Fibroblast of skin of right quadriceps (primary cell): ENCODE data around the gene KRT80.
A peak's percentile ranks its signal among the peaks of the same experiment; 100 is the strongest.

Source experiments
- DNase-seq: peaks from one replicate; pipeline ENCODE4 v3.0.0-alpha.2; 2013

Gene KRT80

DNA sequence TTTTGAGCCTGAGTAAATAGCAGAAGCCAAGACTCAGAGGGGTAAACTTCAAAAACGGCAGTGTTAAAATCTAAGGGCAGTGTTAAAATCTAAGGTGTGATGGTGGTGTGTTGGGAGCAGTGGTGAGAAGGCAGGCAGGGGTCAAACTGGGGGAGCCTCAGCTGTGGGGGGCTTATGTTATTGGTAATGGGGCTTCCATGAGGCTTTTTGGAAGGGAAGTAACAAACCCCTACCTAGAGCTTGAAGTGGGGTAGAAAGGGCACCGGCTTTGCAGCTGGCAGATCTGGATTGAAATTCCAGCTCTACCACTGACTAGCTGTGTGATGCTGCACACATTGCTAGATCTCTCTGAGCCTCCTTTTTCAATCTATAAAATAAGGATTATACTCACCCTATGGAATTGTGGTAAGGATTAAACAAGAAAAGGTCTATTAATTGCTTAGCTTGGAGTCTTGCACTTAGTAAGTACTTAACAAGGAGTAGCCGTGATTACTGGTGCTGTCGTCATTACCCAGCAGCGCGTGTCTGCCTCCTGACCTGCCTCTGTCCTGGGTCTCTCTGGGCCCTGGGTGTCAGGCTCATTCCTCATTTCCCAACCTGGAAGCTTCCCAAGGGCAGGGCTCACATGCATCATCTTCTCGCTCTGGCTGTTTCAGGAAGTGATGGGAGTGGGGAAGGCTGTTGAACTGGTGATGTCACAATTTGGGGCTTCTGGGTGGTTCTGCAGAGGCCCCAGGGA is 18.5 kb upstream of the KRT80 start:
- peak; percentile 83 for DNase-seq

- DNase-seq: peak; percentile 29
These were observed 17.5 kb upstream of the KRT80 start for GRCh38 chr12:52209321-52209720.

GRCh38 chr12:52208424-52209165 is 16.8 kb upstream of the KRT80 start:
- no peak for DNase-seq

- peak; percentile 63 for DNase-seq
These were observed 16.1 kb upstream of the KRT80 start for GRCh38 chr12:52207895-52208294.

DNA sequence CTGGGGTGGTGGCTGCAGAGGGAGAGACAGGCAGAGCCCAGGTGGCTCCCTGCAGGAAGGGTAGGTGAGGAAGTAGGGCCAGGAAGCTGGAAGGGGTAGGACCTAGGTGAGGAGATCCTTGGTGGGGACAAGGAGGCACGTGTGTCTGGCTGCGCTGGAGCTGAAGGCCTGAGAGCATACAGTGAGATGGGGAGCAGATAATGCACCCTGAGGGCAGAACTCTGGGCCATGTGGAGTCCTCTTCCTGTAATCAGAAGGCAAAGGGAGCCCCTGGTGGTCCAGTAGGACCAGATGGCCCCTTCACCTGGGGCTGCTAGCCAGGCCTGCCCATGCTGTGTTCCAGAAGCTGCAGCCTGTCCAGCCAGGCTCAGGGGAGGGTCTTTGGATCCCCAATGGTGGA is 15.3 kb upstream of the KRT80 start:
- no peak for DNase-seq

- DNase-seq: no peak
These were observed 14.7 kb upstream of the KRT80 start for GRCh38 chr12:52206304-52207040.

DNA sequence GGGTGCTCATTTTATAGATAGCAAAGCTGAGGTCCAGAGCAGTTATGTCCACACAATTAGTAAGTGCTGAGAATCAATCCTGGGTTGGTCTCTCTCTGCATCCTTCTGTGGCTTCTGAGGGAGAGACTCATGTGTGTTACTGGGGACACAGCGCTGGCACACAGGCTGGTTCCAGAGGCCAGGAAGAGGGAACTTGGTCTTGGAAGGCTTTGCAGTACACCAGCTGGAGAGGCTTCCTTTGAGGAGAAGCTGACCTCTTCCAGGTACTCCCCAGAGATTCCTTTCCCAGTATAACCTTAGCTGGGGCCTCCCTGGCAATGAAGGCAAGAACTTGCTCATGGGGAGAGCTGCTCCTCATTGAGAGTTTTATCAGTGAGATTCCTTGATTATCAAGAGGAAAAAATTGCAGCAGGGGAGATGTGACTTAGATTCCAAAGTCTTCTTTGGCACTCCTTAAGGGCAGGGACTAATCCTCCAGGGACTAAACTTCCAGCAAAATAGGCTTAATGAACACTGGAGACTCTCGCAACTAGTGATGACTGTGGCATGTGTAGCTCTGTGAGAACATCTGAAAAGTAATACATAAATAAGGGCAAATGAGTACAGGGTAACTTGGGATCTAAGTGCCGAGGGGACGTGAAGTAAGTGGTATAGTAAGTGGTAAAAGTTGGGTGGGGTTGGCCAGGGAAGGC is 13.9 kb upstream of the KRT80 start:
- DNase-seq: no peak

DNA sequence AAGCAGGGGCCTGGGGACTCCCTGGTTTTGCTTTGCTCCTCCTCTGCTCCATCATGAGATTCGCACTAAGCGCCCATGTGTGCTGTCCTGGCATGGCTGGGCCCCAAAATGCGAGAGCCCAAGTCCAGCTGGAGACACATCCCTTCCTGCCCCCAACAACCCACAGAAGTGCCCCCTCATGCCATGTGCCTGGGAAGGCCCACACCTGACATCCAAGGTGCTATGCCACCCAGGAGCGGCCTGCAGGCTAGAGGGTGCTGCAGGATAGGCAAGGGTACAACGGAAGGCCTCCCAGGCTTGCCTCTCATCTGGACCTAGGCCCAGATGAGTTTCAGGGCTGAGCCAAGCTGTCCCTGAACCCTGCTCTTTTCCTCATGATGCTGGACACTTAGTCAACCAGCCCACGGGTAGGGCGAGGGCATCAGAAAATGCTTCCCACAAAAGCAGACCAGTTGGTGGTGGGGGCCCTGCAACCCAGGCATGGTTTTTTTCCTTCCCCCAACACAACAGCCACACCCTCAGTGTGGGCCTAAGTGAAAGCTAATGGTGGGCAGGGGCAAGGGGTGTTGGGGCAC is 13.2 kb upstream of the KRT80 start:
- no peak for DNase-seq

DNA sequence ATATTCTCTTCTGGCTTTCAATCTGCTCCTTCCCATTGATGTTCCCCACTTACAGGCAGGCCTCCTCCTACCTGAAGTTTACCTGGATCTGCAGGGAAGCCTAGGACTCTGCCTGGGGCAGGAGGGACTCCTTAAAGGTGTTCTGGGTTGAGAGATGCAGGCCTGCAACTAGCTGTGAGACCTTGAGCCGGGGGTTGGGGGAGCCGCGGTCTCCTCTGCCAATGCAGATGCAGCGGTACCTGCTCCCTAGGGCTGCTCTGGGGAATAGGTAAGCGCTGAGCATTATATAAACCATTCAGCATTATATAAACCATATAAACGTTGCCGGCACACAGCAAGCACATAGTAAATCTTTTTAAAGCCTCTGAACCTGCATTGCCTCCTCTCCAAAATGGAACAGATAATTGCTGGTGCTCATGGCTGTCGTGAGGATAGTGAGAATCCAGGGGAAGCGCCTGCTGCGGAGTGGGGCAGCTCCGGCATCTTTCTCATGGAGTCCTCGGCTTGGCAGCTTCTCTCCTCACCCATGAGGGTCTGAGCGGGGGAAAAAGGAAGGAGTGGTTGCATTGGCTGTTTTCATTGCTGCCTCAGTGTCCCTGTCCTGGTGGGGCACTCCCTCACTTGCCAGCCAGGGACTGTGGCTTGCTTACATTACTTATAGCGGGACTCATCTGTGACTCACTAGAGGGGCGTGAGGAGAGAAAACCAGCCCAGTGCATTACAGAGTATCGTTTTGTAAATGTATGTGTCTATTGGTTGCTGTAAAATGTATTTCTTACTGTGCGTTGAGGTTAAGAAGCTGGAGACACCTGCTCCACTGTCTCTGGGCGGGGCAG is 12.5 kb upstream of the KRT80 start:
- peak; percentile 66 for DNase-seq

DNA sequence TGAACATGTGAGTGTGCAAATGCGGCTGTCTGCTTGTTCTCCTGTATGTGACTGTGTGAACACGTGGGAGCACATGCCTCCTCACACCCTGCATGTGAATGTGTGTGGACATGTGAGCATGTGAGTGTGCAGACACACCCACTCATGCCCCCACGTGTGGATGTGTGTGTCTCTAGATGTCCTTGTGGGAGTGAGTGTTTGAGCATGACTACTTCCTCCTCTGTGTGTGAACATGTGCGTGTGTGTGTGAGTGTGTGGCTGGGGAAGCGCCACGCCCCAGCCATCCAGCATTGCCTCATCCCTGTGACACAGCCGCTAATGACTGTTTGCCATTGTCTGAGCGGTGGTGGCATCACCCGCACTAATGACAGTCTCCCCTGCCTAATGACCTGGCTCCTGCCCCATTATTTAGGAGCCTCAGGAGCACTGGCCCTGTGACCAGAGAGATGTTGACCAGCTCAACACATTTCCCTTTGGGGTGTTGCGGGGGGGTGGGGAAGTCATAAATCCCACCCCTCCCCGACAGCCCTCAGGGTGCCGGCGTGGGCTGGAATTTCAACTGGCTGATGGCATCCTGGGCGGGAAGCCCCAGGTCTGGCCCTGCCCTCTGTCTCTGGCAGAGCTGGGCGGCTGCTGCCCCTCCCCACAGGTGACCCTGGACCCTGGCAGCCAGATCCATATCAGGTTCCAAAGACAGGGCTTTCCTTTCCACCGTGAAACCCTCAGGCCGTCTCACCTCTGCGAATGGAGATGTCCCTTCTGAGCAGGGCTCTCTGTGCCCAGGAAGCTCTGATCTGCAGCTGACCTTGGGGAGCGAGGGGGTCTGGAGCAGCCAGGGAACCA is 11.5 kb upstream of the KRT80 start:
- DNase-seq: peak; percentile 91

DNA sequence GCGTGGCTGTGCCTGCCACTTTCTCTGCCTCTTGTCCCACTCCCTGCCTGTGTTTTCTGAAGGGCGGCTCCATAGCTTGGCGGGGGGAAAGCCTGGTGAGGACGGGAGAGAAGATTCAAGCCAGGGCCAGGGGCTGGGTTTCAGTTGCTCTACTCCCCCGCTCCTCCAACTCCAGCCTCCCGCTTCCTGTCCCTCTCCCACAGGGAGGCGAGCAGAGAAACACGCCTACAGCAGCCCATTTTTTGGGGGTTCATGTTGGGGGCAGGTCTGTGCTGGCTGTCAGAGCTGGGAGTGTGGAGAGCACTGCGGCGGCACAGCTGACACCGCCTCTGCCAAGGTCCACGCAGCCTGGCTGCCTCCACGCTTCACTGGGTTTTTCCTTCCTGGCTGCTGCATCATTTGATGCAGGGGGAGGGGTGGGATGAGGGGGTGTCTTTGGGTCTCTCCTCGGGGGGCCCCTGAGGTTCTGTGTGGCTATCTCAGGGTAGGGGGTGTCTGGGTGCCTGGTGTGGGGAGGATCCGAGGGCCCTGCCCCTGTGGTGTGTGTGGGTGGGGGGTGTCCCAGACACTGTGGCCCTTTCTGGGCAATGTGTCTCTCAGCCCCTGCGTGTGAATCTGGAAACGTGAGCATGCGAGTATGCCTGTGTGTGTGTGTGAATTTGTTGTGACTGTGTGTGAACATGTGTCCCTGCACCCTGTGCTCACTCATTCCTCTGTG is 10.7 kb upstream of the KRT80 start:
- DNase-seq: peak; percentile 68

GRCh38 chr12:52201451-52201839 is 9.6 kb upstream of the KRT80 start:
- DNase-seq: no peak

GRCh38 chr12:52200781-52201450 is 9.1 kb upstream of the KRT80 start:
- DNase-seq: no peak

GRCh38 chr12:52200086-52200780 is 8.4 kb upstream of the KRT80 start:
- no peak for DNase-seq

- no peak for DNase-seq
These were observed 7.6 kb upstream of the KRT80 start for GRCh38 chr12:52199294-52199919.

DNA sequence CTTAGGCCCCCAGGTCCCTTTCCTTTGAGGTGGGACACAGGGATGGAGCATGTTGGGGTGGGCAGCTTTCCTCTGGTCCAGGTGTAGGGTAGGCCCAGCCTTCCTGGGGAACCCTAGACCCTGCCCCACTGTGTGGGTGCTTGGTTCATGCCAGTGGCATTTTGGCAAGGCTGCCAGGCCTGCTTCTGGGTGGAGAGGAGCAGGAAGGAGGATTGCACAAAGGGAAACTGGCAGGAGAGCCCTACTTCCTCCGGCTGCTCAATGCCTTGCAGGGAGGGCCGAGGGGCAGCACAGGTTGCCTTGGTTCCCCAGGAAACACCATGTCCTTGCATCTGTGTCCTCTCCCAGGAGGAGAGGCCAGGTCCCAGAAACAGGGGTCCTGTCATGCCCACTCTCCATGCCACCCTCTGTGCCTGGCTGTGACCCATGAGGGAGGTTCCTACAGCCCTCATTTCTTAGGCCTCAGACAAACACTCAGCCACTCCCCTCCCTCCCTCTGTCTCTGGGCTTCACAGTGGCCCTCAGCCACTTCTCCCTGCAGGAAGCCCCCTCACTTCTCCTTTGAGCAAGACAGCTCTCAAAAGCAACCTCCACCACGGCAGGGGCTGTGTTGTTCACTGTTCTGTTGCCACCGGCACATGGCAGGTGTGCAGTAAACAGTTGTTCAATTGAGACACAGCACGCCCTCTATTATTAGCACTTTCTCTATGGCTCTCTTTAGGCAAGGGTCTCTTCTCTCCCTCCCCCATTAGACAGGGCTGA is 6.8 kb upstream of the KRT80 start:
- no peak for DNase-seq

- no peak for DNase-seq
These were observed 5.8 kb upstream of the KRT80 start for GRCh38 chr12:52197371-52198231.
